ENCODE data around the gene PCDHGA3.

- TF ChIP-seq, protein P1, sequence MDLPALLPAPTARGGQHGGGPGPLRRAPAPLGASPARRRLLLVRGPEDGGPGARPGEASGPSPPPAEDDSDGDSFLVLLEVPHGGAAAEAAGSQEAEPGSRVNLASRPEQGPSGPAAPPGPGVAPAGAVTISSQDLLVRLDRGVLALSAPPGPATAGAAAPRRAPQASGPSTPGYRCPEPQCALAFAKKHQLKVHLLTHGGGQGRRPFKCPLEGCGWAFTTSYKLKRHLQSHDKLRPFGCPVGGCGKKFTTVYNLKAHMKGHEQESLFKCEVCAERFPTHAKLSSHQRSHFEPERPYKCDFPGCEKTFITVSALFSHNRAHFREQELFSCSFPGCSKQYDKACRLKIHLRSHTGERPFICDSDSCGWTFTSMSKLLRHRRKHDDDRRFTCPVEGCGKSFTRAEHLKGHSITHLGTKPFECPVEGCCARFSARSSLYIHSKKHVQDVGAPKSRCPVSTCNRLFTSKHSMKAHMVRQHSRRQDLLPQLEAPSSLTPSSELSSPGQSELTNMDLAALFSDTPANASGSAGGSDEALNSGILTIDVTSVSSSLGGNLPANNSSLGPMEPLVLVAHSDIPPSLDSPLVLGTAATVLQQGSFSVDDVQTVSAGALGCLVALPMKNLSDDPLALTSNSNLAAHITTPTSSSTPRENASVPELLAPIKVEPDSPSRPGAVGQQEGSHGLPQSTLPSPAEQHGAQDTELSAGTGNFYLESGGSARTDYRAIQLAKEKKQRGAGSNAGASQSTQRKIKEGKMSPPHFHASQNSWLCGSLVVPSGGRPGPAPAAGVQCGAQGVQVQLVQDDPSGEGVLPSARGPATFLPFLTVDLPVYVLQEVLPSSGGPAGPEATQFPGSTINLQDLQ (CRISPR knock-in tag; IDR thresholded peaks at IDR 0.05), result no peak
- no peak for TF ChIP-seq ZNF10 (CRISPR knock-in tag; IDR thresholded peaks at IDR 0.05; ENCODE audit: borderline replicate concordance, low read depth)
- no peak for TF ChIP-seq CAMTA2 (CRISPR knock-in tag; IDR thresholded peaks at IDR 0.05; ENCODE audit: borderline replicate concordance)
- no peak for TF ChIP-seq PHF8 (CRISPR knock-in tag; IDR thresholded peaks at IDR 0.05)
- no peak for TF ChIP-seq ZNF792 (CRISPR knock-in tag; IDR thresholded peaks at IDR 0.05)
- no peak for TF ChIP-seq ZBTB21 (CRISPR knock-in tag; IDR thresholded peaks at IDR 0.05)
- no peak for TF ChIP-seq PCBP2 (optimal IDR thresholded peaks at IDR 0.05; ENCODE audit: low read depth, low read length, poor library complexity, severe bottlenecking)
- no peak for TF ChIP-seq ARHGAP35 (CRISPR knock-in tag; IDR thresholded peaks at IDR 0.05; ENCODE audit: borderline replicate concordance)
- no peak for TF ChIP-seq ZNF318 (CRISPR knock-in tag; IDR thresholded peaks at IDR 0.05)
- TF ChIP-seq HDAC2 (CRISPR knock-in tag; IDR thresholded peaks at IDR 0.05), result no peak
- no peak for TF ChIP-seq ZNF350 (CRISPR knock-in tag; IDR thresholded peaks at IDR 0.05; ENCODE audit: borderline replicate concordance, low read depth)
- TF ChIP-seq GMEB2 (CRISPR knock-in tag; IDR thresholded peaks at IDR 0.05; ENCODE audit: low read depth), result no peak
- TF ChIP-seq HCFC1 (IDR thresholded peaks at IDR 0.05; ENCODE audit: low read depth, low read length), result no peak
- no peak for TF ChIP-seq UBTF (CRISPR knock-in tag; IDR thresholded peaks at IDR 0.05)
Measured at GRCh38 chr5:141393267-141393666, 49.6 kb downstream of the PCDHGA3 start.

Data from HepG2 (cell line).